Measurements from ENCODE around the gene OBP2A.

DNA sequence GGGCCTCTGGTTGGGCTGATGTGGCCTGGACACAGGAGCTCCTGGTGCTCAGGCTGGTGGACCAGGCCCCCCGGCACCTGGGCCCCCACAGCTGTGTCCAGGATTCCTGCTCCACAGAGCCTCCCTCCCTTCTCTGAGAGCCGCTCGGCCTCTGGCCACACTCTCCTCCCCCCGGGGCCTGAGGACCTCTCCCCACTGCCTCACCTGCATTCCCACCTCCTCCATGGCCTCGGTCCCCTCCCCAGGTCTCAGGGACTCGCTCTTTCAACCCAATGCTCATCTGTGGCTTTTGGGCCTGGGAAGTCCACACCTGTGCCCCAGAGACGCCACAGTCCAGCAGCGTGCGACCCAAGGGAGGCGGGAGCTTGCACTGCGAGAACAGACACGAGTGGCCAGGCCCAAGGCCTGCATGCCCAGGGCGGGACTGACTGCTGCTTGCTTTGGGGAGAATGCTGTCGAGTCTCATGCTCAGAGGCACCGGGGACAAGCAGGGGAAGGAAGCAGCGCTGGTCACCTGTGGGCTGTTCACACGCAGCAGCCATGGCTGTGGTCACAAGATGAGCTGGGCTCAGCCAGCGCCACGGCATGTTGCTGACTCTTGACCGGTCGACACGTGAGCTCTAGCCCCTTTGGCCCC, 30.2 kb downstream of the OBP2A start:
- TF ChIP-seq FOXK2 (IDR thresholded peaks at IDR 0.05) = no peak
- no peak for TF ChIP-seq FOXA1 (IDR thresholded peaks at IDR 0.05)
- no peak for TF ChIP-seq ELF4 (IDR thresholded peaks at IDR 0.05)
- TF ChIP-seq ARNT (IDR thresholded peaks at IDR 0.05) = no peak
- TF ChIP-seq, protein P1, sequence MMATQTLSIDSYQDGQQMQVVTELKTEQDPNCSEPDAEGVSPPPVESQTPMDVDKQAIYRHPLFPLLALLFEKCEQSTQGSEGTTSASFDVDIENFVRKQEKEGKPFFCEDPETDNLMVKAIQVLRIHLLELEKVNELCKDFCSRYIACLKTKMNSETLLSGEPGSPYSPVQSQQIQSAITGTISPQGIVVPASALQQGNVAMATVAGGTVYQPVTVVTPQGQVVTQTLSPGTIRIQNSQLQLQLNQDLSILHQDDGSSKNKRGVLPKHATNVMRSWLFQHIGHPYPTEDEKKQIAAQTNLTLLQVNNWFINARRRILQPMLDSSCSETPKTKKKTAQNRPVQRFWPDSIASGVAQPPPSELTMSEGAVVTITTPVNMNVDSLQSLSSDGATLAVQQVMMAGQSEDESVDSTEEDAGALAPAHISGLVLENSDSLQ (IDR thresholded peaks at IDR 0.05) = no peak
- TF ChIP-seq SP1 (IDR thresholded peaks at IDR 0.05) = no peak
- no peak for TF ChIP-seq ZNF384 (IDR thresholded peaks at IDR 0.05)
- no peak for TF ChIP-seq L3MBTL2 (conservative IDR thresholded peaks at IDR 0.05)
- no peak for TF ChIP-seq CTBP1 (IDR thresholded peaks at IDR 0.05; ENCODE audit: borderline replicate concordance)
- no peak for TF ChIP-seq HDGF (IDR thresholded peaks at IDR 0.05; ENCODE audit: borderline replicate concordance)
- no peak for TF ChIP-seq FOXM1 (IDR thresholded peaks at IDR 0.05; ENCODE audit: borderline replicate concordance)
- TF ChIP-seq NFRKB (IDR thresholded peaks at IDR 0.05) = no peak

Measured in HEK293T (cell line).